Measurements from ENCODE around the gene OPN1SW. TPM values are rescaled to one million over a fixed set of nuclear protein-coding genes. Genes with fewer than 3 reads are reported as not detected.
A peak's percentile ranks its signal among the peaks of the same experiment; 100 is the strongest.

OPN1SW gene
- total and polyA plus RNA-seq, 2 experiments from 2014 or later: 2.2 TPM; not detected in 1

GRCh38 chr7:128739990-128740682, 35.5 kb downstream of the OPN1SW start:
- no peak for TF ChIP-seq EZH2phosphoT487 (IDR thresholded peaks at IDR 0.05; ENCODE audit: insufficient read depth, low read depth)
- TF ChIP-seq EZH2 (IDR thresholded peaks at IDR 0.05; ENCODE audit: insufficient read depth, poor library complexity, severe bottlenecking): no peak
- Histone ChIP-seq H3K4me3 (peak overlapping the region; percentile 98), H3K36me3 (ENCODE audit: low read depth) (peaks cover 9% of the 10 kb centered on the region; the same call in 1 of the 2 replicates), H3F3A (ENCODE audit: insufficient read depth) (peaks cover 75% of the 10 kb centered on the region), H3K9ac (peak overlapping the region; percentile 100), H3K4me1 (ENCODE audit: insufficient read depth) (peaks cover 43% of the 10 kb centered on the region), H3K9me2 (ENCODE audit: insufficient read depth) (no peaks in the 10 kb centered on the region), H2AFZ (no peak overlapping the region), H3K79me2 (ENCODE audit: insufficient read depth) (peaks cover 60% of the 10 kb centered on the region), H3K4me2 (ENCODE audit: unreplicated experiment) (peak overlapping the region; percentile 98), H3K9me3 (ENCODE audit: low read depth) (no peaks in the 10 kb centered on the region), H4K20me1 (ENCODE audit: insufficient read depth) (peaks cover 15% of the 10 kb centered on the region; the same call in 1 of the 2 replicates), H3K27me3 (replicated peaks; ENCODE audit: insufficient read depth) (no peaks in the 10 kb centered on the region), H3K27ac (peak overlapping the region; percentile 99)
- 1% methylated on average over 13 of the region's 13 CpGs for WGBS, 2 experiments (ENCODE audit: low coverage in 1 of 2, low lambda C conversion rate in 2 of 2, missing lambda C conversion rate in 2 of 2)
- peak; percentile 38 for DNase-seq
- in situ Hi-C loops (cut with MboI): no loop called here

GRCh38 chr7:128739048-128739962, 36.3 kb downstream of the OPN1SW start, which contains the start of gene CALU:
CALU (plus strand) TSS chr7:128739359; CDS start chr7:128748584, 9,225 bp downstream.
- peaks cover 35% of the 10 kb centered on the region for H3K4me1 ChIP-seq (ENCODE audit: insufficient read depth)
- no peaks in the 10 kb centered on the region for H3K9me2 ChIP-seq (ENCODE audit: insufficient read depth)
- no peaks in the 10 kb centered on the region for H3K27me3 ChIP-seq (replicated peaks; ENCODE audit: insufficient read depth)
- H4K20me1 ChIP-seq (ENCODE audit: insufficient read depth): peaks cover 9% of the 10 kb centered on the region; the same call in 1 of the 2 replicates
- peak; percentile 99 for DNase-seq
- H3K4me3 ChIP-seq: peak within 1 kb of the TSS; percentile 98
- in situ Hi-C loops (cut with MboI): no loop called here
- TF ChIP-seq EZH2phosphoT487 (IDR thresholded peaks at IDR 0.05; ENCODE audit: insufficient read depth, low read depth) (no peak), EZH2 (IDR thresholded peaks at IDR 0.05; ENCODE audit: insufficient read depth, poor library complexity, severe bottlenecking) (no peak)
- 0 to 1% methylated on average over 59 to 73 of the region's 74 CpGs for WGBS, 2 experiments (ENCODE audit: low coverage in 1 of 2, low lambda C conversion rate in 2 of 2, missing lambda C conversion rate in 2 of 2)
- peak within 1 kb of the TSS; percentile 100 for H3K9ac ChIP-seq
- peak within 1 kb of the TSS; percentile 98 for H3K4me2 ChIP-seq (ENCODE audit: unreplicated experiment)
- H3K36me3 ChIP-seq (ENCODE audit: low read depth): peaks cover 9% of the 10 kb centered on the region; the same call in 1 of the 2 replicates
- H3K27ac ChIP-seq: peak within 1 kb of the TSS; percentile 99
- H3K79me2 ChIP-seq (ENCODE audit: insufficient read depth): peaks cover 51% of the 10 kb centered on the region
- H2AFZ ChIP-seq: peak within 1 kb of the TSS; percentile 68
- peaks cover 67% of the 10 kb centered on the region for H3F3A ChIP-seq (ENCODE audit: insufficient read depth)
- H3K9me3 ChIP-seq (ENCODE audit: low read depth): no peaks in the 10 kb centered on the region

GRCh38 chr7:128738570-128739047, 37.0 kb downstream of the OPN1SW start:
- H4K20me1 ChIP-seq (ENCODE audit: insufficient read depth): peaks cover 3% of the 10 kb centered on the region; the same call in 1 of the 2 replicates
- H2AFZ ChIP-seq: peak overlapping the region; percentile 68
- peaks cover 44% of the 10 kb centered on the region for H3K79me2 ChIP-seq (ENCODE audit: insufficient read depth)
- peaks cover 28% of the 10 kb centered on the region for H3K4me1 ChIP-seq (ENCODE audit: insufficient read depth)
- H3K9me2 ChIP-seq (ENCODE audit: insufficient read depth): no peaks in the 10 kb centered on the region
- peak overlapping the region; percentile 99 for H3K27ac ChIP-seq
- H3K4me3 ChIP-seq: peak overlapping the region; percentile 98
- TF ChIP-seq EZH2 (IDR thresholded peaks at IDR 0.05; ENCODE audit: insufficient read depth, poor library complexity, severe bottlenecking) (no peak), EZH2phosphoT487 (IDR thresholded peaks at IDR 0.05; ENCODE audit: insufficient read depth, low read depth) (no peak)
- H3K4me2 ChIP-seq (ENCODE audit: unreplicated experiment): peak overlapping the region; percentile 89
- peaks cover 2% of the 10 kb centered on the region; the same call in 1 of the 2 replicates for H3K36me3 ChIP-seq (ENCODE audit: low read depth)
- peak; percentile 81 for DNase-seq
- in situ Hi-C loops (cut with MboI): no loop called here
- WGBS, 2 experiments (ENCODE audit: low coverage in 1 of 2, low lambda C conversion rate in 2 of 2, missing lambda C conversion rate in 2 of 2): 1 to 2% methylated on average over 8 of the region's 8 CpGs
- H3K9ac ChIP-seq: peak overlapping the region; percentile 100
- no peaks in the 10 kb centered on the region for H3K9me3 ChIP-seq (ENCODE audit: low read depth)
- H3K27me3 ChIP-seq (replicated peaks; ENCODE audit: insufficient read depth): no peaks in the 10 kb centered on the region
- peaks cover 60% of the 10 kb centered on the region for H3F3A ChIP-seq (ENCODE audit: insufficient read depth)

- no peaks in the 10 kb centered on the region for H3K36me3 ChIP-seq (ENCODE audit: low read depth)
- no peaks in the 10 kb centered on the region for H3K9me3 ChIP-seq (ENCODE audit: low read depth)
- H3K79me2 ChIP-seq (ENCODE audit: insufficient read depth): peaks cover 37% of the 10 kb centered on the region
- H3K4me1 ChIP-seq (ENCODE audit: insufficient read depth): peaks cover 21% of the 10 kb centered on the region
- H3K27me3 ChIP-seq (replicated peaks; ENCODE audit: insufficient read depth): no peaks in the 10 kb centered on the region
- no peak for TF ChIP-seq EZH2 (IDR thresholded peaks at IDR 0.05; ENCODE audit: insufficient read depth, poor library complexity, severe bottlenecking)
- no peak for TF ChIP-seq EZH2phosphoT487 (IDR thresholded peaks at IDR 0.05; ENCODE audit: insufficient read depth, low read depth)
- peaks cover 53% of the 10 kb centered on the region for H3F3A ChIP-seq (ENCODE audit: insufficient read depth)
- H2AFZ ChIP-seq: peak overlapping the region; percentile 68
- H3K4me3 ChIP-seq: peak overlapping the region; percentile 98
- DNase-seq: peak; percentile 94
- H3K4me2 ChIP-seq (ENCODE audit: unreplicated experiment): peak overlapping the region; percentile 89
- in situ Hi-C loops (cut with MboI): no loop called here
- WGBS, 2 experiments (ENCODE audit: low coverage in 1 of 2, low lambda C conversion rate in 2 of 2, missing lambda C conversion rate in 2 of 2): 0% methylated on average over 1 of the region's 1 CpG
- no peaks in the 10 kb centered on the region for H3K9me2 ChIP-seq (ENCODE audit: insufficient read depth)
- peak overlapping the region; percentile 100 for H3K9ac ChIP-seq
- peak overlapping the region; percentile 99 for H3K27ac ChIP-seq
- no peaks in the 10 kb centered on the region for H4K20me1 ChIP-seq (ENCODE audit: insufficient read depth)
Observed at GRCh38 chr7:128737867-128738385, 37.7 kb downstream of the OPN1SW start.

Measured in GM23248 (cell line).